HUDEP-2 (cell line): ENCODE measurements around the gene TEN1.
"Not testable (repeated sequence)": the region's sequence is repeated elsewhere in the genome, so short reads cannot be mapped to it uniquely, and the experiment has no call there.

Experiments used
- DNase-seq, 76 experiments: peaks; one replicate each; lab custom pipeline; 2025; ENCODE audit not compliant: unreplicated experiment in 76 of 76; lab: John Stamatoyannopoulos, UW

Gene TEN1

DNA sequence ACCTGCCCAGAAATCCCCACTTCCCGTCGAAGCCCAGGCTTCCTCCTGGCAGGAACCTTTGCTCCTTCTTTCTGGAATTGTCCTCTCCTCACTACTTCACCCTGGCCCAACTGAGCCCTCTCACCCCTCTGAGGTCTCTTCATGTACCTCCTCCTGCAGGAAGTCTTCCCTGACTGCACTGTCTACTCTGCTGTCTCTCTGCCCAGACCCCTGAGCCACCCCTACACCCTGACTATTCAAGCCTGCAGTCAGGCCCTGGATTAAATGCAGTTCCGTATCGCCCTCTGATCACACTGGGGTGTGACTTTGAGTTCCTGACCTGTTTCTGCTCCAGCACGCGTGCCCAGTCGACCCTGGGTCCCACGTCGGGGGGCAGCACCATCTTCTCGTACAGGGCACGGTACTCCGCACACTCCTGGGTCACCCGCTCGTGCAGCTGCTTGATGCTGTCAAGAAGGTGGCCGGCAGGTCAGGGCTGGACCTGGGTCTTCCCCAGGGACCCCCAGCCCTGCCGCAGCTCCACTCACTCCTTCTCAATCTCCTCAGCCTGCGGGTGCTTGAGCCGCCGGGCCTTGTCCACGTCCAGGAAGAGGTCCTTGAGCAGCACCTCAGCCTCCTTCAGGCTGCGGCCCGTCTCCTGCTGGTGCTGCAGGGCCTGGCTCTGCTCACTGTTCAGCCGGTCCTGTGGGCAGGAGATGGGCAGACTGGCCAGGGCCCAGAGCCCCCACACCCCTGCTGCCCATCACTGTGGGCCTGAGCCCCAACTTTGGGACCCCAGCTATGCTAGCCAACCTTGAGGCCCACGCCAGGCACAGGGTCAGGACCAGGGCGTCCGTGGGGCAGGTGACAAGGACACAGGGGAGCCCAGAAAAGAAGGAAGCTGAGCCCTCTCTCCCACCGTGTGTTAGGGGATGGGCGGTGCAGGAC lies 44.2 kb downstream of the TEN1 start:
- no peak for DNase-seq

DNA sequence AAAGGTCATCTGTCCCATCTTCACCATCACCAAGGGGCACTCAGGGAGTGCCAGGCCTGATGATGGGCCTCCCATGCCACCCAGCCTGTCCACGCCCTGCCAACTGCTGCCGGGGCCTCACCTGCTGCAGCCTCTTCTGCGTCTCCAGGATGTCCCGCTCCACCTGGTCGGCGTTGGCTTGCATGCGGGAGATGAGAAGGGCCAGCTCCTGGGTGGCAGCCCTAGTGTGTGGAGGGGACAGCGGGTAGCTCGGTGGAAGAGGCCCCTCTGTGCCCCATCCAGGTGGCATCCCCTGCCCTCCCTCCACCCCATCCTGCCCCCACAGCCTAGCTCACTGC lies 44.8 kb downstream of the TEN1 start:
- no peak for DNase-seq

DNA sequence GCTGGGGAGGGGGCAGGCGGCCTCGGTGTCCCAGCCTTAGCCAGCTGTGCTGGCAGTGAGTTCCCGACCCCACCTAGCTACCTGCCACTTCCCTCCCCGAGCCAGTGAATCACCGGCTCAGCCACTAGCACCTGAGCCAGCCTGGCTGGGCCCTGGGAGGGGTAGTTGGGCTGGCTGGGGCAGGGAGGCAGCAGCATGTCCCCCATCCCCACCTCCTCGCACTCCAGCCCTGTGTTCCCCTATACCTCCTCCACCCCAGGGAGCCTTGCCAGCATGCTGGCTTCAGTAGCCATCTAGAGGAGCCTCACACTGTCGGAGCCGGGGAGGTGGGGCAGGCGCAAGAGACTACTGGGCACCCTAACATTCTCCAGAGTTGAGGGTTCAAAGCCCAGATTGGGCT lies 45.3 kb downstream of the TEN1 start:
- DNase-seq: no peak

DNA sequence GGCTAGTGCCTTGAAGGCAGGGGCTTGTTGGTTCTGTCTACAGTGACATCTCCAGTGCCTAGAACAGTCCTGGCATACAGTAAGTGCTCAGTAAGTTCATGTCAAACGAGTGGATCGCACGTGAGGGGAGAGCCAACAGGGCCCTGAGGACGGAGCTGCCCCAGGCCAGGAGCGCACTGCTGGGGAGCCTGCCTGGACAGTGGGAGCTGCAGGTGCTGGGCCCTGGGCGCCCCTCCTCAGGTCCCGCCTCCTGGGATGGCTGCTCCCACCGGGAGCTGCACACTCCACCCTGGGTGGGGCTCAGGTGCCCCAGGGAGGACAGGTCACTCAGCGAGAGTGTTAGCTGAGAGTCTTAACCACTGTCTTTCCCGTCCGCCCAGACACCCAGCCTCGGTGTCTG lies 46.3 kb downstream of the TEN1 start:
- no peak for DNase-seq

DNA sequence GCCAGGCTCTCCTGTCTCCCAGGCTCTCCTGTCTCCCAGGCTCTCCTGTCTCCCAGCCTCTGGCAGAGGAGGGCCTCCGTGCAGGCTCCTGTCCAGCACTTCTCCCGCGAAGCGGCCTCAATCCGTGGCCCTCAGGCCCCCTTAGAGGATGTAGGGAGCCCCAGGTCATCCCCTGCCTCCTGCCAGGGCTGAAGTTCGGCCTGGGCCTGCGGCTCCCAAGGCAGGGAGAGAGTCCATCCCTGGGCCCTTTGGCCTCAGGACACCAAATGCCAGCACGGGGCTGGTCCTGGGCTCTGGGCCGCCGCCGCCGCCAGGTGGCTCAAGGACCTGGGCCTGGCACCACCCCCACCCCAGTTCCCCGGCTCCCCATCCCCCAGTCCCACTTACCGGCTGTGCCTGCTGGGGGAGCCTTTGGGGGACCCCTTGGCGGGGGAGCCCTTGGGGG lies 47.7 kb downstream of the TEN1 start:
- DNase-seq: no peak

DNA sequence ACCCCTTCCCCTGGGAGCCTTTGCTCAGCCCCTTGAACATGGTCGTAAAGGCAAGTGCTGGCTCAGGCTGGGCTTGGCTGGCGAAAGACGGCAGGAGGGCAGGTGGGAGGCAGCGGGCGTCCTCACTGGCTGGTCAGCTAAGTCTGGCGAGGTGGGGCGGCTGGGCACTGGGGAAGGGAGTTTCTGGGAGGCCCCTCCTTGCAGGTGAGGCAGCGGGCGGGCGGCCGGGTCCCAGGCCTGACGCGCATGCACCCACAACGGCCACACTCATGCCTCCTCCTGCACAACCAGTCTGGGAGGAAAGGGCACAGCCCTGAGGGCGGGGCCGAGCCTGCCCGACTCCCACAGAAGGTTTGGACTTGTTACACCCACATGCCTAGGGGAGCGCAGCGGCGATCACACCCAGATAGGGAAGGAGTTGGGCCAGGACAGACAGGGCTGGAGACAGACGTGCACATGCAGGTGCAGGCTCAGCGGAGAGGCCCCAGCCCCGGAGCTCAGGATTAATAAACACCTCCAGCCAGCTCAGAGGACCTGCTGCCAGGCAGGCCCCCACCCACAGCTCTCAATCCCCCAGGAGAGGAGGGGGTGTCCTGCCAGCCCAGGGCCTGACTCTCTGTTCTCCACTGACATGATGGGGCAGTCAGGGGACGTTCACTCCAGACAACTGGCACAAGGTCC lies 48.3 kb downstream of the TEN1 start, which contains the start of gene EVPL:
TSS of gene EVPL (minus strand) at position 148 of the 681 bp plus-strand sequence. CDS start at position 40, 108 bp downstream.
- DNase-seq: peak in 73 of 76 experiments; percentile 11 to 87 (median 72)

DNA sequence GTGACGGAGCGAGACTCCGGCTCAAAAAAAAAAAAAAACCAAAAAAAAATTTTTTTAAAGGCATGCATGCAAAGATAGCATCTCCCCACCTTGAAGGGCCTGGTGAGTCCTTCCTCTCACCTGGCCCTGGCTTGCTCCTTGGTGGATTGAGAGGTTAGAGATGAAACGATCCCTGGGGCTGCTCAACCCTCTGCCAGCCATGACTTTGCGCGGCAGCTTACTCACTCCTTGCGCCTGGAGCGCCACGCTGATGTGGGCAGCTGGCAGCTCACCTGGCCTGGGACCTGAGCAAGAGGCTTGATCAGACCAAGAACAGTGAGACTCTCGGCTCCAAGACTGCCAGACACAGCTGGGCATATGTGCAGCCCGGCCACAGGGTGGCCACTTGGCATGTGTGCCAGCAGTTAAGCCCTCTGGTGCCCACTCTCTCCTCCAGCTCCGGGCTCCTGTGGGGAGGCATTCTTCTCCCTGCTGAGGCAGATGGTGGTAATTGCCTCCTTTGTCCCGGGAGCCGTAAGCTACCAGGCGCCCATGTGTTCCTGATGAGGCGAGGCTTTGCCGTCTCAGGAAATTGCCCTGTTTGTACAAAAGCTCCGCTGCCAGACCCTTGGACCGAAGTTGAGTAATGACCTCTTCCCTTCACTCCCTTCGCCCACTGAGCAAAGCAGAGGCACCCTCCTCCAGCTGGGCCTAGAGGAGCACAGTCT lies 53.2 kb downstream of the TEN1 start:
- DNase-seq: no peak

DNA sequence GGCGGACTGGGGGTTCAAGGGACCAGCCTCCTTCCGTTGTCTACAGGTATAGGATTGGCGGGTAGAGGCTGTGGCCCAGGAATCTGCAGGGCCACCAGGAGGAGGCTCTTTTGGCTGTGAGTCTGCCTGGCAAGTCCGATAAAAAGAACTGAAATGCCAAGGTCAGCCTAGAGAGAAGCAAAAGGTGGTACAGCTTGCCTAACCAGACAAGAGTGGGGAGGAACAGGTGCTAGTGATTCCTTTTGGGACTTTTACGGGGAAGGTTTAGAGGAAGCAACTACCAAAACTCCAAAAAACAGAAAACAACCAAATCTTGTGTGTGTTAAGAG lies 53.7 kb downstream of the TEN1 start:
- DNase-seq: no peak

DNA sequence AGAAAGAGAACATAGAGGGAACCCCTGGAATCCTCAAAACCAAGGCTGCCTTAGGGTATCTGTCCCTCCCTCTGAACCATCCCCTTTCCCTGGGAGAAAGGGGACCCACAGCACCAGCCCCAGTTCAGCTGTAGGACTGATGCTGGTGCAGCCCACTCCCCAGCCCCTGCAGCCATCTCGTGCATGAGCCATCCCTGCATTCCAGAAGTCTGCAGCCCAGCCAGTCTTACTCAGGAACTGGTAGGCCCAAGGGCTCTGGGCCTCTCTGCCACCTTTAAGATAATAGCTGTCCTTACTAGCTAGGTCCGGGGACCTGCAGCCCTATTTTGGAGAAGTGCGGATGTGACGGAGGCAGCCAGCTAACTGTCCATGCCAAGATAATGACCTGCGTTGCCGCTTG lies 54.1 kb downstream of the TEN1 start:
- DNase-seq: no peak

DNA sequence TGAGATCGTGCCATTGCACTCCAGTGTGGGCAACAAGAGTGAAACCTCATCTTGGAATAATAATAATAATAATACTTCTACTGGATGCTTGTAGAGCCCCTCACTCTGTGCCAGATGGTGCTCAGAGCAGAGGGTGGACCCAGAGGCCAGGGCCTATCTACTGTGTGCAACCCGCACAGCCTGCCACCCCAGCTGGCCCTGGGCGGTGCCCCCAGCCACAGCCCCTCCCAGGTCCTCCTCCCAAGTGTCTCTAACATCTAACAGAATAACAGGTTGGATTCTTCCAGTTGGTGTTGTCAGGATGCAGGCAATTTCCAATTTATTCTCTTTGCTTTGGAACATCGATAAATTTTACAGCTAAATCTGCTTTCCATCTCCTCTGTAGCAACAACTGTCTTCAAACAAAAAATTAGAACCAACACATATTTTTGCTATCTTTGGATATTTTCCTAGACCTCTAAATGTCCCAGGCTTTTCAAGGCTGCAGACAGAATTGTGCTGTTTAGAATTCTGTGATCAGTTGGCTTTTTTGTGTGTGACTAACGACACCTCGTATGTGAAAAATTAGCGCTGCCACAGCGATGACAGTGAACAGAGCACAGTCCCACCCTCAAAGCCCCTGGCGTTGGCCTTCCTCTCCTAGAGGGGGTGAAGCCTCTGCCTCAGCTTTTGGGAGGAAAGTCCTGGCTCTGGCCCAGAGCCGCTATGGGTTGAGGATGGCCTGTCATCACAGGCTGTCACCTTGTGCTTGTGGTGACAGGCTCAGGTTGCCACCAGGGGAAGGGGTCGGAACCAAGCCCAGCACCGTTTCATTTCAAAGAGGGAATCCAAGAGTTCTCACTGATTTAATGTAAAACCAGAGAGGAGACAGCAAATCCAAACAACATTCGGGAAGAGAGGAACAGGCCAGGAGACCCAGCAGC lies 55.6 kb downstream of the TEN1 start:
- peak in 67 of 76 experiments; percentile 3 to 80 (median 60) for DNase-seq

DNA sequence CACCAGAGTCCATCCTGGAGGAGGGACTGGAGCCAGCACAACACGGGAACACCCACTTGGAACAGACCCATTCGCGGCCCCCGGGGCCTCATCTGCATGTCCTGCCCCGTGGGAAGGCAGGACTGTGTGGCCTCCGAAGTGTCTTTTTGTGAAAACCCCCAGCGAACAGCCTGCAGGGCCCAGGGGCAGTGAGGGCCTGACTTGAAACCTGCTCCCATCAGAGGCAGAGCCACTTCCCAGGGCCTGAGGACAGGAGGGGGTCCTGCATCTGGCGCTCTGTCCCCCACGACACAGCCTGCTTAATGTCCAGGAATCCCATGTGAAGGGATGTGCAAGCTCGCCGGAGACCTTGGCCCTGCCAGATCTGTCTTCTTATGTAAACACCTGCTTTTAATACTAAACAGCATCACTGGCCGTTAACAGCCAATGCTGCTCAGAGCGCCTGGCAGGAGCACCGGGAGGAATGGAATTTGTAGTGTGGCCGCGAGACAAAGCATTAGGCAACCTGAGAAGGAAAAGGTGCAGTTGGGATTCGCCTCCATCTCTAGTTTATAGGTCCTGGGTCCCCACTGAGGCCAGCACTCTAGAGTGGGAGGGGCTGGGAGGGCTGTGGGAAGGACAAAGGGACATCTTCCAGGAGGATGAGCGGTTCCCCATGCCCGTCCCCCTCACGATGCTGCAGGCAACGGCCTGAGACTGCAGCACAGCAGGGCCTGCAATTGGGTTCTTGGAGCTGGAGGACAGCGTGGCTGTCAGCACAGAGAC lies 57.6 kb downstream of the TEN1 start:
- no peak for DNase-seq

DNA sequence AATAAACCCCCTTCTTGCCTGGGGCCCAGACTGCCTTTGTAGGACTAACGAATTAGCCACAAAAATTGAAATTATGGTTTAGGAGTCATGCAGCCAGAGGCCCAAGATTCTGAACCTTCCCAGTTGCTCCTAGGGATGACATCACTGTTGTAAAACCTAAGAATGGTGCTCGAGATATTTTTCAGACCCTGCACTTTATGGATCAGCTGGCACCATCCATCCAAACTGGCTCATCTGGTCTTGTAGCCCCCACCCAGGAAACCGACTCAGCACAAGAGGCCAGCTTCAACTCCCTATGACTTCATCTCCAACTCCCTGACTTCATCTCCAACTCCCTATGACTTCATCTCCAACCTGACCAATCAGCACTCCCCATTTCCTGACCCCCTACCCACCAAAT lies 59.0 kb downstream of the TEN1 start:
- no peak for DNase-seq

DNA sequence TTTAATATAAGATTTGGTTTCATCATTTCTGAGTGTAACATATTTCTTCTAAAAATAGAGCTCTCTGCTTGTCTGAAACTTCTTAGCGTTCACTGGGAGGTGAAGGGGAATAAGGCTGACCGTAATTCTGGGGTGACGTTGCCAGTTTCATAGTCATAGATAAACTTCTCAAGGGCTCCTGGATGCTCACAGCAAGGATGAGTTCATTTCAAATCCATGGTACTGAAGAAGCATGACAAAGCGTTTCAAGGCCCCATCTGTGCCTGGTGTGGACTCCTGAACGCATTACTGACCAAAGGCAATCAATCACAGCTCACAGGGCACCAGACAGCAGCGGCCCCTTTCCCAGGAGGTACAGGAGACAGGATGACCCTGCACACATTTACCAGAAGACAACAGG lies 60.1 kb downstream of the TEN1 start:
- no peak for DNase-seq

DNA sequence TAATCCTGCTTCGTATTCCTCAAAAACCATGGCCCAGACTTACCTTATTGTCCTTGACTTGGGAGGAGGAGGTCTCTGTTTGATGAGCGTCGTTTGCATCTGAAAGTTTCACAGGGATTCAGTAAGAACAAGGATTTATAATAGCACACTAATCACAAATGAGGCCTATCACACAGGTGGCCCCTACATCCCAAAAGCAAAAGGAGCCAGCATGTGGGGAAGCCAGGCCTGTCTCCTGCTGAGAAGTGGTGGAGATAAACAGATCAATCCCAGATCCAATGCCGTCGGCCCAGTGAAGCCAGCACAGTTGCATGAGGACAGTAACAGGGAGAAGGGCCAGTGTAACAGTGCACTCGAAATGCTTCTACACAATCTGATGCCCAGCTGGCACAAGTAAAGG lies 61.3 kb downstream of the TEN1 start:
- DNase-seq: no peak

DNA sequence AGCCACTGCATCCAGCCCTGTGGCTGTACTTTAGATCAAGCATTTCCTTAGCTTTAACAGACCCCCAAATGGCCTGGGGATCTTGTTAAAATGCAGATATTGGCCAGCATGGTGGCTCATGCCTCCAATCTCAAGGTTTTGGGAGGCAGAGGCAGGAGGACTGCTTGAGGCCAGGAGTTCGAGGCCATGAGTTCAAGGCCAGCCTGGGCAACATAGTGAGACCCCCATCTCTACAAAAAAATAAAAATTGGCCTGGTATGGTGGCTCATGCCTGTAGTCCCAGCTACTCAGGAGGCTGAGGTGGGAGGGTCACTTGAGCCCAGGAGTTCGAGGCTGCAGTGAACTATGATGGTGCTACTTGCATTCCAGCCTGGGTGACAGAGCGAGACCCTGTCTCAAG lies 63.8 kb downstream of the TEN1 start:
- DNase-seq: not testable (repeated sequence)

DNA sequence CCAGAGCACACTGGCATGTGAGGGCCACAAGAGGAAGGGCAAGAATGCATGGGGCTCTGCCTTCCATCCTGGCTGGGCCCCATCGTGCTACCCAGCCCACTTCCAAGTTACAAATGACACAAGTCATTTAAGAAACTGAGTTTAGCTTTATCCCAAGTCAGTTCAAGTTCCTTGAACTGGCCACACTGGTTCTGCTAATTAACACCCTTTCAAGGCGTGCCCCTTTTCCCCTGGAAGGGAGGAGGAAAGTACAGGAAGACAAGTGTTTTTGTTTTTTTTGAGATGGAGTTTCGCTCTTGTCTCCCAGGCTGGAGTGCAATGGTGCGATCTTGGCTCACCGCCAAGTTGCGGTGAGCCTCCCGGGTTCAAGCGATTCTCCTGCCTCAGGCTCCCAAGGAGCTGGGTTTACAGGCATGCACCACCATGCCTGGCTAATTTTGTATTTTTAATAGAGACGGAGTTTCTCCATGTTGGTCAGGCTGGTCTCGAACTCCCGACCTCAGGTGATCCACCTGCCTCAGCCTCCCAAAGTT lies 65.5 kb downstream of the TEN1 start:
- not testable (repeated sequence) for DNase-seq

DNA sequence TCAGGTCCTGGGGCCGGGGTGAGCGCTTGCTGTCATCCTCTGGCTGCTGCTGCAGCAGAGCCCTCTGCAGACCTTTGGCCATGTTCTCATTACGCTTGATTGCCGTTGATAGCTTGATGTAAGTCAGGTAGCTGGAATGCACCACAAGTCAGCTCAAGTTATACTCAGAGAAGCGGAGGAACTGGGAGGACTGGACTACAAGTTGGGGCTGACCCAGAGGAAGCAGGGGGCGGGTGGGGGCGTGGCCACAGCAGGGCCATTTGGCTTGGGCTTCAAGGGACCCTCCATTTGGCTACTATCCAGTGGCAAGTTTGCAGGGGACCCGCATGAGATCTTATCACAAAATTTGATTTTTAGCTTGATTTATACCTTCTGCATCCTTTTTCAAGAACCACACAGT lies 67.0 kb downstream of the TEN1 start:
- no peak for DNase-seq

DNA sequence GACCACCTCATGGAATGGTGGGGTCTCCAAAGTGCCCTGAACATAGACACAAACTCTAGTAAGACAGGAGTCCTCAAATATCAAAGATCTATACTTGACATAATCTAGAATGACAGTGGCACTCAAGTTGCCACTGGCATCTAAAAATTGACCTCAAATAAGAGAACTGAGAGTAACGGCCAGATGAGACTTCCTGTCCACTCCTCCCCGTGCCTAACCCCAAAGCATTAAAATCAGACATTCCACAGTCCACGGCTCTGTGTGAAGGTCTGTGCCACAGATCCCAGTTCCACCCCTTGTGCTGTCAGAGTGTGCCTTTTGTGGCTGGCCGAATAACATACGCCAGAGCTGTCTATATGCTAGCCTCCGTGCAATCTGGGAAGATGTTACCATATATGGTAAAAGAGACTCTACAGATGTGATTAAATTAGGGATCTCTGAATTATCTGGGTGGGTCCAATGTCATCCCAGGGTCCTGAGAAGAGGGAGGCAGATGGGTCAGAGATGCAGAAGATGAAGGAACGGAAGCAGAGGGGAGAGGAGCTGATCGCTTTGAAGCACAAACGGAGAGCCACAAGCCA lies 69.1 kb downstream of the TEN1 start:
- no peak for DNase-seq

DNA sequence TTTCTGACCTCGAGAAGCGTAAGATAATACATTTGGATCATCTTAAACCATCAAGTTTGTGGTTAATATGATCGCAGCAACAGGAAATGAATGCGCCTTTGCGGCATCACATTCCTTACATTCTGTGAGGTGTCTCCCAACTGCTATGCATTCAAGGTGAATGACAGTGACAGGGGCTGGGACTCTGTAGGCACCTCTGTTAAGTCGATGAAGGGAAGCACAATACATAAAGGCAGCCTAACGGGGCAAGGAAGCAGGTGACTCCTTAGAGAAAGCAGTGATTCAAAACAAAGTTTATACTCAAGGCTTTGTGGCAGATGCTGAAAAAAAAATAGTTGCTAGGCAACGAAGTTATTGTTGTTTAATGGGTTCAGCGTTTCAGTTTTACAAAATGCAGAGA lies 69.7 kb downstream of the TEN1 start:
- DNase-seq: no peak
